Measurements from ENCODE around the gene PGLYRP2. TPM values are rescaled to one million over a fixed set of nuclear protein-coding genes. Genes with fewer than 3 reads are reported as not detected.

Gene PGLYRP2
- total RNA-seq, 1 donor = not detected

GRCh38 chr19:15421721-15422260 lies 57.5 kb downstream of the PGLYRP2 start:
- peaks cover 34% of the 10 kb centered on the region for H3K36me3 ChIP-seq (ENCODE audit: insufficient read depth, low read length)
- peaks cover 24% of the 10 kb centered on the region for H4K20me1 ChIP-seq (ENCODE audit: insufficient read depth, low read length)
- H3K27me3 ChIP-seq (ENCODE audit: insufficient read depth, low read length) = no peaks in the 10 kb centered on the region
- peaks cover 19% of the 10 kb centered on the region for H3K4me1 ChIP-seq (ENCODE audit: insufficient read depth, low read length)
- no peak for TF ChIP-seq CTCF (IDR thresholded peaks at IDR 0.05; ENCODE audit: extremely low read depth, low read depth, low read length)
- peak; percentile 84 for DNase-seq (ENCODE audit: insufficient read length, low spot score, missing footprints)
- H3K9me3 ChIP-seq (ENCODE audit: low read depth, low read length) = no peaks in the 10 kb centered on the region
- no peak overlapping the region for H3K4me2 ChIP-seq (ENCODE audit: insufficient read depth, low read length)
- no peak overlapping the region for H2AFZ ChIP-seq (ENCODE audit: low read length)
- peaks cover 21% of the 10 kb centered on the region for H3K79me2 ChIP-seq (ENCODE audit: insufficient read depth, low read length)
- H3K27ac ChIP-seq (ENCODE audit: low read depth, low read length) = no peak overlapping the region
- no peak overlapping the region for H3K4me3 ChIP-seq (ENCODE audit: insufficient read depth, low read length)

- no peak for DNase-seq (ENCODE audit: insufficient read length, low spot score, missing footprints)
- H3K4me2 ChIP-seq (ENCODE audit: insufficient read depth, low read length) = no peak overlapping the region
- no peak overlapping the region for H3K4me3 ChIP-seq (ENCODE audit: insufficient read depth, low read length)
- TF ChIP-seq CTCF (IDR thresholded peaks at IDR 0.05; ENCODE audit: extremely low read depth, low read depth, low read length) = no peak
- H3K27ac ChIP-seq (ENCODE audit: low read depth, low read length) = no peak overlapping the region
- peaks cover 26% of the 10 kb centered on the region for H4K20me1 ChIP-seq (ENCODE audit: insufficient read depth, low read length)
- H3K79me2 ChIP-seq (ENCODE audit: insufficient read depth, low read length) = peaks cover 26% of the 10 kb centered on the region
- no peaks in the 10 kb centered on the region for H3K27me3 ChIP-seq (ENCODE audit: insufficient read depth, low read length)
- no peaks in the 10 kb centered on the region for H3K9me3 ChIP-seq (ENCODE audit: low read depth, low read length)
- no peak overlapping the region for H2AFZ ChIP-seq (ENCODE audit: low read length)
- peaks cover 21% of the 10 kb centered on the region for H3K4me1 ChIP-seq (ENCODE audit: insufficient read depth, low read length)
- peaks cover 32% of the 10 kb centered on the region for H3K36me3 ChIP-seq (ENCODE audit: insufficient read depth, low read length)
Measured at GRCh38 chr19:15421136-15421695, 58.1 kb downstream of the PGLYRP2 start.

GRCh38 chr19:15419413-15420025 lies 59.8 kb downstream of the PGLYRP2 start:
- Histone ChIP-seq H3K79me2 (ENCODE audit: insufficient read depth, low read length) (peaks cover 42% of the 10 kb centered on the region), H3K27me3 (ENCODE audit: insufficient read depth, low read length) (no peaks in the 10 kb centered on the region), H3K36me3 (ENCODE audit: insufficient read depth, low read length) (peaks cover 31% of the 10 kb centered on the region), H3K4me2 (ENCODE audit: insufficient read depth, low read length) (peak overlapping the region; percentile 96), H2AFZ (ENCODE audit: low read length) (peak overlapping the region; percentile 83), H3K4me3 (ENCODE audit: insufficient read depth, low read length) (peak overlapping the region; percentile 93), H3K27ac (ENCODE audit: low read depth, low read length) (peak overlapping the region; percentile 54), H4K20me1 (ENCODE audit: insufficient read depth, low read length) (peaks cover 39% of the 10 kb centered on the region), H3K4me1 (ENCODE audit: insufficient read depth, low read length) (peaks cover 21% of the 10 kb centered on the region), H3K9me3 (ENCODE audit: low read depth, low read length) (no peaks in the 10 kb centered on the region)
- TF ChIP-seq CTCF (IDR thresholded peaks at IDR 0.05; ENCODE audit: extremely low read depth, low read depth, low read length) = no peak
- peak; percentile 96 for DNase-seq (ENCODE audit: insufficient read length, low spot score, missing footprints)

Small RNA genes within 50 kb of the gene (small RNA-seq; reads per million reads assigned to genes)
- not detected for gene MIR1470

Other genes with a start within 250 kb of the PGLYRP2 start
- 0.29 TPM in 1 of 2 replicates, not detected in the other for gene EPHX3, start 247.1 kb downstream of the PGLYRP2 start, total RNA-seq
- 25.0 and 25.7 TPM in 2 replicates for gene BRD4, start 147.0 kb downstream of the PGLYRP2 start, total RNA-seq
- 18.1 and 18.6 TPM in 2 replicates for gene AKAP8, start 99.7 kb downstream of the PGLYRP2 start, total RNA-seq
- gene AKAP8L, start 60.5 kb downstream of the PGLYRP2 start, total RNA-seq = 63.9 and 69.5 TPM in 2 replicates
- gene WIZ, start 29.5 kb downstream of the PGLYRP2 start, total RNA-seq = 8.3 and 9.8 TPM in 2 replicates
- gene RASAL3, start 15.0 kb downstream of the PGLYRP2 start, total RNA-seq = under 0.01 TPM in 2 replicates
- gene CYP4F22, start 29.0 kb upstream of the PGLYRP2 start, total RNA-seq = not detected in 2 replicates
- gene CYP4F8, start 135.7 kb upstream of the PGLYRP2 start, total RNA-seq = not detected in 2 replicates
- gene CYP4F3, start 161.4 kb upstream of the PGLYRP2 start, total RNA-seq = not detected in 2 replicates
- gene CYP4F12, start 193.6 kb upstream of the PGLYRP2 start, total RNA-seq = not detected in 2 replicates
- not detected in 2 replicates for gene OR10H2, start 248.5 kb upstream of the PGLYRP2 start, total RNA-seq